GM19023 (cell line): ENCODE data around the gene RIMS3.
A peak's percentile ranks its signal among the peaks of the same experiment; 100 is the strongest.
"Not testable (repeated sequence)": the region's sequence is repeated elsewhere in the genome, so short reads cannot be mapped to it uniquely, and the experiment has no call there.

Experiments used
- ATAC-seq: cut with Tn5 transposase; IDR thresholded peaks from one replicate; pipeline ENCODE4 v1.9.1; 2021; ENCODE audit warnings: mild to moderate bottlenecking, moderate library complexity; ENCODE audit not compliant: unreplicated experiment

The RIMS3 gene

GRCh38 chr1:40665335-40666171, at the start of gene RIMS3:
RIMS3 (minus strand) TSS chr1:40665682; CDS start chr1:40641925, 23,757 bp downstream.
- peak; percentile 72 for ATAC-seq

GRCh38 chr1:40712997-40713396, 47.5 kb upstream of the RIMS3 start:
- ATAC-seq: no peak

GRCh38 chr1:40712405-40712944, 47.0 kb upstream of the RIMS3 start:
- no peak for ATAC-seq

- ATAC-seq: no peak
Observed at GRCh38 chr1:40711465-40712404, 46.3 kb upstream of the RIMS3 start.

- no peak for ATAC-seq
Observed at GRCh38 chr1:40710581-40711315, 45.3 kb upstream of the RIMS3 start.

- no peak for ATAC-seq
Observed at GRCh38 chr1:40709802-40710278, 44.4 kb upstream of the RIMS3 start.

- peak; percentile 94 for ATAC-seq
Observed at GRCh38 chr1:40709100-40709801, 43.8 kb upstream of the RIMS3 start.

GRCh38 chr1:40708750-40709099, 43.2 kb upstream of the RIMS3 start:
- peak; percentile 65 for ATAC-seq

- no peak for ATAC-seq
Observed at GRCh38 chr1:40706626-40707025, 41.1 kb upstream of the RIMS3 start.

- no peak for ATAC-seq
Observed at GRCh38 chr1:40704817-40705733, 39.6 kb upstream of the RIMS3 start.

- no peak for ATAC-seq
Observed at GRCh38 chr1:40703316-40703715, 37.8 kb upstream of the RIMS3 start.

- not testable (repeated sequence) for ATAC-seq
Observed at GRCh38 chr1:40702810-40703209, 37.3 kb upstream of the RIMS3 start.

- ATAC-seq: no peak
Observed at GRCh38 chr1:40701684-40702083, 36.2 kb upstream of the RIMS3 start.

- peak; percentile 73 for ATAC-seq
Observed at GRCh38 chr1:40699787-40700186, 34.3 kb upstream of the RIMS3 start.

- no peak for ATAC-seq
Observed at GRCh38 chr1:40697436-40697835, 32.0 kb upstream of the RIMS3 start.

GRCh38 chr1:40696294-40696693, 30.8 kb upstream of the RIMS3 start:
- ATAC-seq: no peak

- ATAC-seq: no peak
Observed at GRCh38 chr1:40694353-40694874, 28.9 kb upstream of the RIMS3 start.

GRCh38 chr1:40693425-40693824, 27.9 kb upstream of the RIMS3 start:
- no peak for ATAC-seq

- ATAC-seq: peak; percentile 6
Observed at GRCh38 chr1:40692429-40692895, 27.0 kb upstream of the RIMS3 start.
